HepG2 (cell line): ENCODE measurements around the gene SNF8. TPM values are rescaled to one million over a fixed set of nuclear protein-coding genes. Genes with fewer than 3 reads are reported as not detected.

ENCODE experiments used
- CHCHD3 ChIP-seq: sonication (generic); formaldehyde crosslinking; IDR thresholded peaks from 2 replicates; pipeline ENCODE4 v1.8.0; 2022; ENCODE audit warnings: mild to moderate bottlenecking, missing genetic modification reagents, moderate library complexity
- DNMT1 ChIP-seq: sonication (generic); formaldehyde crosslinking; IDR thresholded peaks from 2 replicates; pipeline ENCODE4 v1.5.1; 2020; ENCODE audit warnings: mild to moderate bottlenecking, missing genetic modification reagents
- PHF5A ChIP-seq: IDR thresholded peaks from one replicate; pipeline ENCODE4 v1.6.1; 2018; ENCODE audit warnings: low read depth, missing genetic modification reagents; ENCODE audit not compliant: unreplicated experiment
- POLR2A ChIP-seq, 2 experiments: IDR thresholded peaks; 2 replicates each; pipeline ENCODE4 v1.6.1; 2011; ENCODE audit warnings: low read depth in 2 of 2, low read length in 2 of 2, mild to moderate bottlenecking in 1 of 2, moderate library complexity in 1 of 2; ENCODE audit not compliant: insufficient read depth in 1 of 2
- SNRNP70 ChIP-seq: fragments of 200-400 bp; formaldehyde crosslinking; IDR thresholded peaks from 2 replicates; pipeline ENCODE4 v1.6.1; 2017; ENCODE audit warnings: mild to moderate bottlenecking, low read depth, low read length, moderate library complexity
- THYN1 ChIP-seq: sonication (generic); formaldehyde crosslinking; IDR thresholded peaks from 2 replicates; pipeline ENCODE4 v1.8.1; 2023; ENCODE audit warnings: low read depth, mild to moderate bottlenecking, moderate library complexity, missing genetic modification reagents, borderline replicate concordance
- ZNF180 ChIP-seq: sonication (generic); formaldehyde crosslinking; IDR thresholded peaks from 2 replicates; pipeline ENCODE4 v1.4.0; 2020; ENCODE audit warnings: low read depth, missing genetic modification reagents, borderline replicate concordance
- ZNF720 ChIP-seq: sonication (generic); formaldehyde crosslinking; IDR thresholded peaks from 2 replicates; pipeline ENCODE4 v1.4.0; 2020; ENCODE audit warnings: missing genetic modification reagents
- ZNF75D ChIP-seq: sonication (generic); formaldehyde crosslinking; IDR thresholded peaks from 2 replicates; pipeline ENCODE4 v1.8.1; 2023; ENCODE audit warnings: missing genetic modification reagents, mild to moderate bottlenecking, borderline replicate concordance
- polyA plus RNA-seq, 8 experiments: library from polyadenylated mRNA; depleted of rRNA in 3 of 8; stranded (reverse) in 7 of 8; unstranded in 1 of 8; fragments of >200 nt; fragmentation: Illumina TruSeq in 4 of 8; extraction: Trizol in 4 of 8; gene quantifications; 2 replicates each; pipeline versions ENCODE4 v1.2.1 to v1.2.3, GENCODE V29; 2011 to 2016; ENCODE audit warnings: low read depth in 4 of 8, missing spikeins in 1 of 8, mixed read lengths in 1 of 8; ENCODE audit not compliant: insufficient read depth in 1 of 8
- total RNA-seq, 5 experiments: library from RNA; depleted of rRNA; stranded (reverse); fragments of >200 nt; fragmentation: Illumina TruSeq; extraction: Trizol; gene quantifications; 2 replicates each; pipeline ENCODE4 v1.2.3, GENCODE V29; 2016; ENCODE audit warnings: low read depth in 1 of 5
- TF ChIP-seq, protein P1 (sequence below): sonication (generic); formaldehyde crosslinking; IDR thresholded peaks from 2 replicates; pipeline ENCODE4 v1.5.0; 2020; ENCODE audit warnings: mild to moderate bottlenecking, missing genetic modification reagents
- TF ChIP-seq, protein P2 (sequence below): sonication (generic); formaldehyde crosslinking; IDR thresholded peaks from 2 replicates; pipeline ENCODE4 v1.4.0; 2020; ENCODE audit warnings: missing genetic modification reagents, mild to moderate bottlenecking, borderline replicate concordance
- TF ChIP-seq, protein P3 (sequence below): sonication (generic); formaldehyde crosslinking; IDR thresholded peaks from 2 replicates; pipeline ENCODE4 v1.4.0; 2020; ENCODE audit warnings: mild to moderate bottlenecking, low read depth, missing genetic modification reagents
- TF ChIP-seq, protein P4 (sequence below): IDR thresholded peaks from 2 replicates; pipeline ENCODE4 v1.6.1; 2016
- TF ChIP-seq, protein P5 (sequence below): sonication (generic); formaldehyde crosslinking; IDR thresholded peaks from 2 replicates; pipeline ENCODE4 v1.4.0; 2020; ENCODE audit warnings: low read depth, missing genetic modification reagents
- TF ChIP-seq, protein P6 (sequence below): sonication (generic); formaldehyde crosslinking; IDR thresholded peaks from 2 replicates; pipeline ENCODE4 v1.4.0; 2020; ENCODE audit warnings: missing genetic modification reagents

The SNF8 gene
- total and polyA plus RNA-seq, 2 of the 13 experiments (the other 11 are each of a cell fraction or from before 2014, with no cell fraction given) = 114 to 153 TPM

DNA sequence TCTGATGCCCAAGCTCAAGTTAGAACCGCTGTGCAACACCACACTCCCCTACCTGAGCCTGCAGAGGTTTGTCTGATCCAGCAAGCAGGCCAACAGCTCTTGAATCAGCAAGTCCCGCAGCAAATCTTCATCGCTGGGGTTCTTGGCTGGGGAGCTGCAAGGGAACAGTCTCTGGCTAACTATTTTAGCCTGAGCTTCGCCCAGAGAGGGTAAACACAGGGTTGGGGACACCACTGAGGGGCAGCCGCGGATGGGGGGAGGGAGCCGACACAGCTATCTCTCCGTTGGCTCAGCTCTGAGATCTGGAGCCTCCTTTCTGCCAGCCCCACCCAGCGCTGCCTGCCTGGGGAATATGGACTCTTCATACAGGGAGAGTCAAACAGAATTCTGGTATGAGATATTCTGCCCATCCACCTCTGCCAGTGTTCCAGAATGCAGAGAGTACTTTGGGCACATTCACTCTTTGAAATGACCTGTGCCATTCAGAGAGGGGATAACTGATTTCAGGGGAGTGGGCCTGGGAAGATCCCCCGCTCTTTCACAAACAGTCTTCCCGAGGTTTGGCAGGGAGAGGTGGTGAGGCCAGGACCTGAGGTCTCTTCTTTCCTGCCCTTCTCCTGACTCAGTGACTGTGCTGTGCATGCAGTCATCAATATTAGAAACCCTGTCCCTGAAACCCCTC is 16.3 kb upstream of the SNF8 start (continued):
- TF ChIP-seq, protein P1, sequence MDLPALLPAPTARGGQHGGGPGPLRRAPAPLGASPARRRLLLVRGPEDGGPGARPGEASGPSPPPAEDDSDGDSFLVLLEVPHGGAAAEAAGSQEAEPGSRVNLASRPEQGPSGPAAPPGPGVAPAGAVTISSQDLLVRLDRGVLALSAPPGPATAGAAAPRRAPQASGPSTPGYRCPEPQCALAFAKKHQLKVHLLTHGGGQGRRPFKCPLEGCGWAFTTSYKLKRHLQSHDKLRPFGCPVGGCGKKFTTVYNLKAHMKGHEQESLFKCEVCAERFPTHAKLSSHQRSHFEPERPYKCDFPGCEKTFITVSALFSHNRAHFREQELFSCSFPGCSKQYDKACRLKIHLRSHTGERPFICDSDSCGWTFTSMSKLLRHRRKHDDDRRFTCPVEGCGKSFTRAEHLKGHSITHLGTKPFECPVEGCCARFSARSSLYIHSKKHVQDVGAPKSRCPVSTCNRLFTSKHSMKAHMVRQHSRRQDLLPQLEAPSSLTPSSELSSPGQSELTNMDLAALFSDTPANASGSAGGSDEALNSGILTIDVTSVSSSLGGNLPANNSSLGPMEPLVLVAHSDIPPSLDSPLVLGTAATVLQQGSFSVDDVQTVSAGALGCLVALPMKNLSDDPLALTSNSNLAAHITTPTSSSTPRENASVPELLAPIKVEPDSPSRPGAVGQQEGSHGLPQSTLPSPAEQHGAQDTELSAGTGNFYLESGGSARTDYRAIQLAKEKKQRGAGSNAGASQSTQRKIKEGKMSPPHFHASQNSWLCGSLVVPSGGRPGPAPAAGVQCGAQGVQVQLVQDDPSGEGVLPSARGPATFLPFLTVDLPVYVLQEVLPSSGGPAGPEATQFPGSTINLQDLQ = peak; percentile 68; the same call in 1 of the 2 replicates
- TF ChIP-seq DNMT1 (no peak), CHCHD3 (no peak), SNRNP70 (no peak), ZNF720 (CRISPR knock-in tag) (no peak), ZNF75D (CRISPR knock-in tag) (no peak), PHF5A (CRISPR knock-in tag) (peak; percentile 24), ZNF180 (CRISPR knock-in tag) (no peak), POLR2A (IDR thresholded peaks at IDR 0.05; ENCODE audit: insufficient read depth in 1 of 2, low read depth in 2 of 2, low read length in 2 of 2) (no peak), THYN1 (peak; percentile 65; the same call in 1 of the 2 replicates)
- TF ChIP-seq, protein P2, sequence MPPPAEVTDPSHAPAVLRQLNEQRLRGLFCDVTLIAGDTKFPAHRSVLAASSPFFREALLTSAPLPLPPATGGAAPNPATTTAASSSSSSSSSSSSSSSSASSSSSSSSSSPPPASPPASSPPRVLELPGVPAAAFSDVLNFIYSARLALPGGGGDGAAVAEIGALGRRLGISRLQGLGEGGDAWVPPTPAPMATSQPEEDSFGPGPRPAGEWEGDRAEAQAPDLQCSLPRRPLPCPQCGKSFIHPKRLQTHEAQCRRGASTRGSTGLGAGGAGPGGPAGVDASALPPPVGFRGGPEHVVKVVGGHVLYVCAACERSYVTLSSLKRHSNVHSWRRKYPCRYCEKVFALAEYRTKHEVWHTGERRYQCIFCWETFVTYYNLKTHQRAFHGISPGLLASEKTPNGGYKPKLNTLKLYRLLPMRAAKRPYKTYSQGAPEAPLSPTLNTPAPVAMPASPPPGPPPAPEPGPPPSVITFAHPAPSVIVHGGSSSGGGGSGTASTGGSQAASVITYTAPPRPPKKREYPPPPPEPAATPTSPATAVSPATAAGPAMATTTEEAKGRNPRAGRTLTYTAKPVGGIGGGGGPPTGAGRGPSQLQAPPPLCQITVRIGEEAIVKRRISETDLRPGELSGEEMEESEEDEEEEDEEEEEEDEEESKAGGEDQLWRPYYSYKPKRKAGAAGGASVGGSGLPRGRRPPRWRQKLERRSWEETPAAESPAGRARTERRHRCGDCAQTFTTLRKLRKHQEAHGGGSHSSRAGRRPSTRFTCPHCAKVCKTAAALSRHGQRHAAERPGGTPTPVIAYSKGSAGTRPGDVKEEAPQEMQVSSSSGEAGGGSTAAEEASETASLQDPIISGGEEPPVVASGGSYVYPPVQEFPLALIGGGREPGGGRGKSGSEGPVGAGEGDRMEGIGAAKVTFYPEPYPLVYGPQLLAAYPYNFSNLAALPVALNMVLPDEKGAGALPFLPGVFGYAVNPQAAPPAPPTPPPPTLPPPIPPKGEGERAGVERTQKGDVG (CRISPR knock-in tag) = 0 out of 2 replicates have a peak, but pooled peaks have one; percentile 28
- TF ChIP-seq, protein P3, sequence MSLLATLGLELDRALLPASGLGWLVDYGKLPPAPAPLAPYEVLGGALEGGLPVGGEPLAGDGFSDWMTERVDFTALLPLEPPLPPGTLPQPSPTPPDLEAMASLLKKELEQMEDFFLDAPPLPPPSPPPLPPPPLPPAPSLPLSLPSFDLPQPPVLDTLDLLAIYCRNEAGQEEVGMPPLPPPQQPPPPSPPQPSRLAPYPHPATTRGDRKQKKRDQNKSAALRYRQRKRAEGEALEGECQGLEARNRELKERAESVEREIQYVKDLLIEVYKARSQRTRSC (CRISPR knock-in tag) = no peak
- TF ChIP-seq, protein P4, sequence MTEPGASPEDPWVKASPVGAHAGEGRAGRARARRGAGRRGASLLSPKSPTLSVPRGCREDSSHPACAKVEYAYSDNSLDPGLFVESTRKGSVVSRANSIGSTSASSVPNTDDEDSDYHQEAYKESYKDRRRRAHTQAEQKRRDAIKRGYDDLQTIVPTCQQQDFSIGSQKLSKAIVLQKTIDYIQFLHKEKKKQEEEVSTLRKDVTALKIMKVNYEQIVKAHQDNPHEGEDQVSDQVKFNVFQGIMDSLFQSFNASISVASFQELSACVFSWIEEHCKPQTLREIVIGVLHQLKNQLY = no peak
- TF ChIP-seq, protein P5, sequence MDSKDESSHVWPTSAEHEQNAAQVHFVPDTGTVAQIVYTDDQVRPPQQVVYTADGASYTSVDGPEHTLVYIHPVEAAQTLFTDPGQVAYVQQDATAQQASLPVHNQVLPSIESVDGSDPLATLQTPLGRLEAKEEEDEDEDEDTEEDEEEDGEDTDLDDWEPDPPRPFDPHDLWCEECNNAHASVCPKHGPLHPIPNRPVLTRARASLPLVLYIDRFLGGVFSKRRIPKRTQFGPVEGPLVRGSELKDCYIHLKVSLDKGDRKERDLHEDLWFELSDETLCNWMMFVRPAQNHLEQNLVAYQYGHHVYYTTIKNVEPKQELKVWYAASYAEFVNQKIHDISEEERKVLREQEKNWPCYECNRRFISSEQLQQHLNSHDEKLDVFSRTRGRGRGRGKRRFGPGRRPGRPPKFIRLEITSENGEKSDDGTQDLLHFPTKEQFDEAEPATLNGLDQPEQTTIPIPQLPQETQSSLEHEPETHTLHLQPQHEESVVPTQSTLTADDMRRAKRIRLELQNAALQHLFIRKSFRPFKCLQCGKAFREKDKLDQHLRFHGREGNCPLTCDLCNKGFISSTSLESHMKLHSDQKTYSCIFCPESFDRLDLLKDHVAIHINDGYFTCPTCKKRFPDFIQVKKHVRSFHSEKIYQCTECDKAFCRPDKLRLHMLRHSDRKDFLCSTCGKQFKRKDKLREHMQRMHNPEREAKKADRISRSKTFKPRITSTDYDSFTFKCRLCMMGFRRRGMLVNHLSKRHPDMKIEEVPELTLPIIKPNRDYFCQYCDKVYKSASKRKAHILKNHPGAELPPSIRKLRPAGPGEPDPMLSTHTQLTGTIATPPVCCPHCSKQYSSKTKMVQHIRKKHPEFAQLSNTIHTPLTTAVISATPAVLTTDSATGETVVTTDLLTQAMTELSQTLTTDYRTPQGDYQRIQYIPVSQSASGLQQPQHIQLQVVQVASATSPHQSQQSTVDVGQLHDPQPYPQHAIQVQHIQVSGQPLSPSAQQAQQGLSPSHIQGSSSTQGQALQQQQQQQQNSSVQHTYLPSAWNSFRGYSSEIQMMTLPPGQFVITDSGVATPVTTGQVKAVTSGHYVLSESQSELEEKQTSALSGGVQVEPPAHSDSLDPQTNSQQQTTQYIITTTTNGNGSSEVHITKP (CRISPR knock-in tag) = no peak; the same call in 1 of the 2 replicates
- TF ChIP-seq, protein P6, sequence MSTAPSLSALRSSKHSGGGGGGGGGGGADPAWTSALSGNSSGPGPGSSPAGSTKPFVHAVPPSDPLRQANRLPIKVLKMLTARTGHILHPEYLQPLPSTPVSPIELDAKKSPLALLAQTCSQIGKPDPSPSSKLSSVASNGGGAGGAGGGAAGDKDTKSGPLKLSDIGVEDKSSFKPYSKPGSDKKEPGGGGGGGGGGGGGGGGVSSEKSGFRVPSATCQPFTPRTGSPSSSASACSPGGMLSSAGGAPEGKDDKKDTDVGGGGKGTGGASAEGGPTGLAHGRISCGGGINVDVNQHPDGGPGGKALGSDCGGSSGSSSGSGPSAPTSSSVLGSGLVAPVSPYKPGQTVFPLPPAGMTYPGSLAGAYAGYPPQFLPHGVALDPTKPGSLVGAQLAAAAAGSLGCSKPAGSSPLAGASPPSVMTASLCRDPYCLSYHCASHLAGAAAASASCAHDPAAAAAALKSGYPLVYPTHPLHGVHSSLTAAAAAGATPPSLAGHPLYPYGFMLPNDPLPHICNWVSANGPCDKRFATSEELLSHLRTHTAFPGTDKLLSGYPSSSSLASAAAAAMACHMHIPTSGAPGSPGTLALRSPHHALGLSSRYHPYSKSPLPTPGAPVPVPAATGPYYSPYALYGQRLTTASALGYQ (CRISPR knock-in tag) = no peak
